Large intestine (tissue), 3 donors: ENCODE data around the gene ANKS3. TPM values are rescaled to one million over a fixed set of nuclear protein-coding genes. Genes with fewer than 3 reads are reported as not detected.
"Not testable (repeated sequence)": the region's sequence is repeated elsewhere in the genome, so short reads cannot be mapped to it uniquely, and the experiment has no call there.

Experiments used
- DNase-seq, 2 donors: peaks; one replicate each; pipeline versions ENCODE4 v3.0.0 to v3.0.0-alpha.2; 2013
- H3K27ac ChIP-seq: one replicate; pipeline ENCODE4 v1.5.1; 2013; ENCODE audit warnings: low read length
- H3K27me3 ChIP-seq: 2 replicates; pipeline ENCODE4 v1.6.1; 2013; ENCODE audit warnings: low read length; ENCODE audit not compliant: control insufficient read depth, insufficient read depth
- H3K36me3 ChIP-seq: 2 replicates; pipeline ENCODE4 v1.6.1; 2013; ENCODE audit warnings: low read length; ENCODE audit not compliant: control insufficient read depth, insufficient read depth
- H3K4me1 ChIP-seq: one replicate; pipeline ENCODE4 v1.6.1; 2013; ENCODE audit warnings: low read length; ENCODE audit not compliant: control insufficient read depth, insufficient read depth
- H3K4me3 ChIP-seq: one replicate; pipeline ENCODE4 v1.5.1; 2013; ENCODE audit warnings: low read length
- H3K9me3 ChIP-seq: one replicate; pipeline ENCODE4 v1.6.1; 2013; ENCODE audit warnings: mild to moderate bottlenecking, low read depth, low read length, moderate library complexity; ENCODE audit not compliant: control insufficient read depth
- WGBS: methylation state at CpG from one replicate; pipeline ENCODE4 v1.1.5; 2013; ENCODE audit warnings: low lambda C conversion rate; ENCODE audit not compliant: insufficient coverage; 5-methylcytosine and 5-hydroxymethylcytosine counted together
- polyA plus RNA-seq: library from polyadenylated mRNA; unstranded; fragments of 120-200 nt; gene quantifications from one replicate; pipeline ENCODE4 v1.2.1, GENCODE V29; 2013

The ANKS3 gene
- polyA plus RNA-seq, 1 donor: 19.8 TPM

GRCh38 chr16:4745274-4745569, 11.2 kb upstream of the ANKS3 start:
- H3K27ac ChIP-seq: no peak overlapping the region
- H3K27me3 ChIP-seq: no peaks in the 10 kb centered on the region
- no peaks in the 10 kb centered on the region for H3K9me3 ChIP-seq
- peaks cover 9% of the 10 kb centered on the region for H3K36me3 ChIP-seq
- WGBS: no CpG with 5 or more reads among the region's 3 CpGs
- peaks cover 6% of the 10 kb centered on the region for H3K4me1 ChIP-seq
- H3K4me3 ChIP-seq: no peak overlapping the region
- no peak for DNase-seq

GRCh38 chr16:4744555-4745273, 10.6 kb upstream of the ANKS3 start:
- Histone ChIP-seq H3K27ac (no peak overlapping the region), H3K36me3 (peaks cover 4% of the 10 kb centered on the region), H3K4me3 (no peak overlapping the region), H3K9me3 (no peaks in the 10 kb centered on the region), H3K4me1 (peaks cover 6% of the 10 kb centered on the region), H3K27me3 (no peaks in the 10 kb centered on the region)
- no peak for DNase-seq
- no CpG with 5 or more reads among the region's 13 CpGs for WGBS

- no peaks in the 10 kb centered on the region for H3K27me3 ChIP-seq
- no peaks in the 10 kb centered on the region for H3K36me3 ChIP-seq
- H3K4me3 ChIP-seq: peak overlapping the region; percentile 30
- H3K27ac ChIP-seq: no peak overlapping the region
- H3K9me3 ChIP-seq: no peaks in the 10 kb centered on the region
- peak; percentile 51 to 62 for DNase-seq
- no CpG with 5 or more reads among the region's 14 CpGs for WGBS
- peaks cover 6% of the 10 kb centered on the region for H3K4me1 ChIP-seq
These were observed 9.3 kb upstream of the ANKS3 start for GRCh38 chr16:4743226-4743878.

GRCh38 chr16:4738370-4738769, 4.3 kb upstream of the ANKS3 start:
- no CpG with 5 or more reads among the region's 5 CpGs for WGBS
- not testable (repeated sequence) for H3K4me3 ChIP-seq, H3K9me3 ChIP-seq, DNase-seq, H3K27me3 ChIP-seq, H3K27ac ChIP-seq, H3K36me3 ChIP-seq, H3K4me1 ChIP-seq

- no peaks in the 10 kb centered on the region for H3K27me3 ChIP-seq
- WGBS: no CpG with 5 or more reads among the region's 15 CpGs
- peaks cover 4% of the 10 kb centered on the region for H3K4me1 ChIP-seq
- H3K4me3 ChIP-seq: no peak overlapping the region
- no peak overlapping the region for H3K27ac ChIP-seq
- H3K9me3 ChIP-seq: no peaks in the 10 kb centered on the region
- no peak for DNase-seq
- H3K36me3 ChIP-seq: no peaks in the 10 kb centered on the region
These were observed 3.5 kb upstream of the ANKS3 start for GRCh38 chr16:4737545-4737944.

DNA sequence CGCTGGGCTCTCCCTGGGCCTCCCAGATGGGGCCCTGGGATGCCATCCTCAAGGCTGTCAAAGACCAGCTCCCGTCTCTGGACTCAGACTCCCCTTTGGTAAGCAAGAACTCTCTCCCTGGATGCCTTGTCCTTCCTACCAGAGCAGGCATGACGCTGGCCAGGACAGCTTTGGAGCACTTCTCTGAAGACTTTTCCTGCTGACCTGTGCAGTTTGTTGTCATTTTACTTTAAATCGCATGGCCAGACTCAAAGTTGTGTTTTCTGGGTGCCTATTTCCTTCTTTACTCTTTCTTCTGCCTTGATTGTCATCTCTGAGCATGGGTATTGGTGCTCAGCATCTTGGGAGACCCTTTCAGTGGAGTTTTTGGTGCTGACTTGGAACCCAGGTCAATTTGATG, 2.5 kb upstream of the ANKS3 start:
- no peaks in the 10 kb centered on the region for H3K27me3 ChIP-seq
- H3K9me3 ChIP-seq: no peaks in the 10 kb centered on the region
- no peak overlapping the region for H3K4me3 ChIP-seq
- WGBS: 100% methylated on average over 1 of the region's 4 CpGs
- peaks cover 4% of the 10 kb centered on the region for H3K4me1 ChIP-seq
- peaks cover 2% of the 10 kb centered on the region for H3K36me3 ChIP-seq
- no peak for DNase-seq
- no peak overlapping the region for H3K27ac ChIP-seq

GRCh38 chr16:4734730-4735535, 862 bp upstream of the ANKS3 start:
- Histone ChIP-seq H3K4me3 (peak overlapping the region; percentile 84), H3K4me1 (peaks cover 4% of the 10 kb centered on the region), H3K27me3 (no peaks in the 10 kb centered on the region), H3K9me3 (no peaks in the 10 kb centered on the region), H3K27ac (peak overlapping the region; percentile 66), H3K36me3 (peaks cover 6% of the 10 kb centered on the region)
- no CpG with 5 or more reads among the region's 38 CpGs for WGBS
- DNase-seq: peak; percentile 66 to 76

GRCh38 chr16:4733747-4734062, 366 bp downstream of the ANKS3 start:
- WGBS: no CpG with 5 or more reads among the region's 19 CpGs
- H3K4me1 ChIP-seq: peaks cover 4% of the 10 kb centered on the region
- peaks cover 14% of the 10 kb centered on the region for H3K36me3 ChIP-seq
- H3K27ac ChIP-seq: peak overlapping the region; percentile 49
- H3K4me3 ChIP-seq: peak overlapping the region; percentile 84
- no peak for DNase-seq
- no peaks in the 10 kb centered on the region for H3K9me3 ChIP-seq
- H3K27me3 ChIP-seq: no peaks in the 10 kb centered on the region

- Histone ChIP-seq H3K36me3 (peaks cover 18% of the 10 kb centered on the region), H3K9me3 (no peaks in the 10 kb centered on the region), H3K4me3 (peak overlapping the region; percentile 84), H3K4me1 (peaks cover 4% of the 10 kb centered on the region), H3K27ac (no peak overlapping the region), H3K27me3 (no peaks in the 10 kb centered on the region)
- WGBS: no CpG with 5 or more reads among the region's 17 CpGs
- no peak for DNase-seq
These were observed 794 bp downstream of the ANKS3 start for GRCh38 chr16:4733211-4733742.

DNA sequence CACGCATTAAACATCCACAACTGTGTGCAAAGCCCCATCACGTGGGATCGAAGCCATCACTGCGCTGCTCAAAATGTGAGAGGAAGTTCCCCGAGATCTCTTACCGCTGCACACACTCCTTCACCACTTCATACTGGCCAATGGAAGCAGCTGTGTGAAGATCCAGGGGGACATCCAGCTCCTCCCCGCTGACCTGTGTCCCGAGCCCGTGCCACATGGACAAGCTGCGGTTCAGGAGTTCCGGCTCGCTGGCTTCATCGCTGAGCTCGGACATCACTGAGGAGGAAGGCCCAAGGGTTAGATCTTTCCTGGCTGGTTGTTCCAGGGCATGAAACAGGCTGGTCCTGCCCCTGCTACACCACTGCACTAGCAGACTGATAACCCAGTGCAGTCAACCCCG, 4.2 kb downstream of the ANKS3 start:
- no peak overlapping the region for H3K4me3 ChIP-seq
- peaks cover 43% of the 10 kb centered on the region for H3K36me3 ChIP-seq
- H3K27ac ChIP-seq: no peak overlapping the region
- WGBS: 90% methylated on average over 2 of the region's 15 CpGs
- no peaks in the 10 kb centered on the region for H3K9me3 ChIP-seq
- H3K4me1 ChIP-seq: no peaks in the 10 kb centered on the region
- no peaks in the 10 kb centered on the region for H3K27me3 ChIP-seq
- DNase-seq: no peak
